ENCODE data around the gene NUP85.

DNA sequence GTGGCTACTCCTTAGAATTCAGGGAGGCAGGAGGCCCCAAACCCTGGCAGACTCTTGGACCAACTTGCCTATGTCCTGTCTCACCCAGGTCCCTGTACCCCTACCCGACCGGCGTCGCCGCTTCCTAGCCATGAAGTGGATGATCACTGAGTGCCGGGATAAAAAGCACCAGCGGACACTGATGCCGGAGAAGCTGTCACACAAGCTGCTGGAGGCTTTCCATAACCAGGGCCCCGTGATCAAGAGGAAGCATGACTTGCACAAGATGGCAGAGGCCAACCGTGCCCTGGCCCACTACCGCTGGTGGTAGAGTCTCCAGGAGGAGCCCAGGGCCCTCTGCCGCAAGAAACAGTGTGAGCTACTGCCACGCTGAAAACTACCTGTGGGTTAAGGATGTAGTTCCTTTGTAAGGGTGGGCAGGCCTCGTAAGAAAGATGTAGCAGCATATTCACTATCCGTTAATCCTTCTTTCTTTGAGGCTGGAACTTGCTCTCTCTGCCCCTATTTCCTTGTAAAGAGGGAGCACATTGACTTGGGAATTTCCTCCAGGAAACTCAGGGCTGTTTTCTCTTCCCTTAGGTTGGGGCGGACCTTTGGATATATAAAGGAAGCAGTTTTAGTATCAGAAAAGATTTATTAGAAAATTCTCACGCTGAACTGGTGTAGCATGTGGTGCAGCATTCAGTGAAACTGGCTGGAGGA, 60.3 kb downstream of the NUP85 start:
- TF ChIP-seq, protein P1, sequence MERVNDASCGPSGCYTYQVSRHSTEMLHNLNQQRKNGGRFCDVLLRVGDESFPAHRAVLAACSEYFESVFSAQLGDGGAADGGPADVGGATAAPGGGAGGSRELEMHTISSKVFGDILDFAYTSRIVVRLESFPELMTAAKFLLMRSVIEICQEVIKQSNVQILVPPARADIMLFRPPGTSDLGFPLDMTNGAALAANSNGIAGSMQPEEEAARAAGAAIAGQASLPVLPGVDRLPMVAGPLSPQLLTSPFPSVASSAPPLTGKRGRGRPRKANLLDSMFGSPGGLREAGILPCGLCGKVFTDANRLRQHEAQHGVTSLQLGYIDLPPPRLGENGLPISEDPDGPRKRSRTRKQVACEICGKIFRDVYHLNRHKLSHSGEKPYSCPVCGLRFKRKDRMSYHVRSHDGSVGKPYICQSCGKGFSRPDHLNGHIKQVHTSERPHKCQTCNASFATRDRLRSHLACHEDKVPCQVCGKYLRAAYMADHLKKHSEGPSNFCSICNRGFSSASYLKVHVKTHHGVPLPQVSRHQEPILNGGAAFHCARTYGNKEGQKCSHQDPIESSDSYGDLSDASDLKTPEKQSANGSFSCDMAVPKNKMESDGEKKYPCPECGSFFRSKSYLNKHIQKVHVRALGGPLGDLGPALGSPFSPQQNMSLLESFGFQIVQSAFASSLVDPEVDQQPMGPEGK (CRISPR knock-in tag; IDR thresholded peaks at IDR 0.05; ENCODE audit: borderline replicate concordance) = no peak
- TF ChIP-seq, protein P2, sequence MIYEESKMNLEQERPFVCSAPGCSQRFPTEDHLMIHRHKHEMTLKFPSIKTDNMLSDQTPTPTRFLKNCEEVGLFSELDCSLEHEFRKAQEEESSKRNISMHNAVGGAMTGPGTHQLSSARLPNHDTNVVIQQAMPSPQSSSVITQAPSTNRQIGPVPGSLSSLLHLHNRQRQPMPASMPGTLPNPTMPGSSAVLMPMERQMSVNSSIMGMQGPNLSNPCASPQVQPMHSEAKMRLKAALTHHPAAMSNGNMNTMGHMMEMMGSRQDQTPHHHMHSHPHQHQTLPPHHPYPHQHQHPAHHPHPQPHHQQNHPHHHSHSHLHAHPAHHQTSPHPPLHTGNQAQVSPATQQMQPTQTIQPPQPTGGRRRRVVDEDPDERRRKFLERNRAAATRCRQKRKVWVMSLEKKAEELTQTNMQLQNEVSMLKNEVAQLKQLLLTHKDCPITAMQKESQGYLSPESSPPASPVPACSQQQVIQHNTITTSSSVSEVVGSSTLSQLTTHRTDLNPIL (CRISPR knock-in tag; IDR thresholded peaks at IDR 0.05; ENCODE audit: low read depth) = no peak
- TF ChIP-seq ESRRG (CRISPR knock-in tag; IDR thresholded peaks at IDR 0.05) (no peak), ZFP30 (CRISPR knock-in tag; IDR thresholded peaks at IDR 0.05) (no peak), CSRNP3 (CRISPR knock-in tag; IDR thresholded peaks at IDR 0.05) (no peak), OSR1 (CRISPR knock-in tag; IDR thresholded peaks at IDR 0.05) (no peak), ZNF565 (CRISPR knock-in tag; conservative IDR thresholded peaks at IDR 0.05; ENCODE audit: low read depth) (no peak), ZFP3 (CRISPR knock-in tag; IDR thresholded peaks at IDR 0.05) (no peak), ZNF8 (CRISPR knock-in tag; IDR thresholded peaks at IDR 0.05) (no peak), TCF4 (CRISPR knock-in tag; IDR thresholded peaks at IDR 0.05; ENCODE audit: borderline replicate concordance) (no peak)
